Activated CD4-positive, alpha-beta T cell treated with anti-CD3 and anti-CD28 coated beads, Interleukin-2, Interleukin-6, amounts not matched to agents 100 ng/mL and 50 ng/mL, durations not matched to agents 16 hours and 8 hours (primary cell): Measurements from ENCODE around the gene GJC2.
"Not testable (repeated sequence)": the region's sequence is repeated elsewhere in the genome, so short reads cannot be mapped to it uniquely, and the experiment has no call there.

Experiments
- DNase-seq: peaks from one replicate; pipeline ENCODE4 v3.0.0-alpha.2; 2020

The GJC2 gene

GRCh38 chr1:228149406-228150119 lies at the start of gene GJC2:
TSS of gene GJC2 (plus strand) at chr1:228149930. CDS start at chr1:228157759, 7,829 bp downstream.
- DNase-seq, result no peak

GRCh38 chr1:228100822-228101613 lies 48.7 kb upstream of the GJC2 start:
- no peak for DNase-seq

- DNase-seq, result no peak
These were observed 48.1 kb upstream of the GJC2 start for GRCh38 chr1:228101614-228101993.

GRCh38 chr1:228101994-228102790 lies 47.5 kb upstream of the GJC2 start:
- DNase-seq, result peak; percentile 64

GRCh38 chr1:228102791-228103620 lies 46.7 kb upstream of the GJC2 start, which contains the start of gene C1orf35:
TSS of gene C1orf35 (minus strand) at chr1:228103325. CDS start at chr1:228103227, 98 bp downstream.
- peak; percentile 97 for DNase-seq

GRCh38 chr1:228104526-228105269 lies 45.0 kb upstream of the GJC2 start:
- DNase-seq, result no peak

- no peak for DNase-seq
These were observed 44.3 kb upstream of the GJC2 start for GRCh38 chr1:228105270-228105995.

GRCh38 chr1:228105996-228106799 lies 43.5 kb upstream of the GJC2 start:
- no peak for DNase-seq

GRCh38 chr1:228106800-228107054 lies 43.0 kb upstream of the GJC2 start:
- DNase-seq, result no peak

- DNase-seq, result no peak
These were observed 42.1 kb upstream of the GJC2 start for GRCh38 chr1:228107636-228108035.

- DNase-seq, result no peak
These were observed 41.6 kb upstream of the GJC2 start for GRCh38 chr1:228108055-228108690.

- DNase-seq, result no peak
These were observed 41.0 kb upstream of the GJC2 start for GRCh38 chr1:228108742-228109072.

GRCh38 chr1:228109073-228109961 lies 40.4 kb upstream of the GJC2 start, which contains the start of gene MRPL55:
TSS of gene MRPL55 (minus strand) at chr1:228109299. CDS start at chr1:228108260, 1,039 bp downstream.
- peak; percentile 99 for DNase-seq

- no peak for DNase-seq
These were observed 39.7 kb upstream of the GJC2 start for GRCh38 chr1:228109962-228110488.

- DNase-seq, result no peak
These were observed 39.2 kb upstream of the GJC2 start for GRCh38 chr1:228110556-228110955.

- not testable (repeated sequence) for DNase-seq
These were observed 38.4 kb upstream of the GJC2 start for GRCh38 chr1:228111315-228111714.

GRCh38 chr1:228112167-228112566 lies 37.6 kb upstream of the GJC2 start:
- DNase-seq, result no peak

- DNase-seq, result no peak
These were observed 37.1 kb upstream of the GJC2 start for GRCh38 chr1:228112617-228113016.
